GM12891 (cell line): ENCODE measurements around the gene LCN15.

ENCODE experiments used
- PAX5 ChIP-seq: IDR thresholded peaks from 2 replicates; pipeline ENCODE4 v1.6.1; 2011; ENCODE audit warnings: low read length, moderate library complexity, mild to moderate bottlenecking; ENCODE audit not compliant: insufficient read depth, severe bottlenecking
- POLR2A ChIP-seq: IDR thresholded peaks from 2 replicates; pipeline ENCODE4 v1.6.1; 2011; ENCODE audit warnings: low read depth, low read length, control low read depth
- POU2F2 ChIP-seq: IDR thresholded peaks from 2 replicates; pipeline ENCODE4 v1.6.1; 2011; ENCODE audit warnings: low read depth, mild to moderate bottlenecking, control low read depth, low read length, moderate library complexity
- TAF1 ChIP-seq: IDR thresholded peaks from 2 replicates; pipeline ENCODE4 v1.6.1; 2011; ENCODE audit warnings: low read depth, low read length, control low read depth

DNA sequence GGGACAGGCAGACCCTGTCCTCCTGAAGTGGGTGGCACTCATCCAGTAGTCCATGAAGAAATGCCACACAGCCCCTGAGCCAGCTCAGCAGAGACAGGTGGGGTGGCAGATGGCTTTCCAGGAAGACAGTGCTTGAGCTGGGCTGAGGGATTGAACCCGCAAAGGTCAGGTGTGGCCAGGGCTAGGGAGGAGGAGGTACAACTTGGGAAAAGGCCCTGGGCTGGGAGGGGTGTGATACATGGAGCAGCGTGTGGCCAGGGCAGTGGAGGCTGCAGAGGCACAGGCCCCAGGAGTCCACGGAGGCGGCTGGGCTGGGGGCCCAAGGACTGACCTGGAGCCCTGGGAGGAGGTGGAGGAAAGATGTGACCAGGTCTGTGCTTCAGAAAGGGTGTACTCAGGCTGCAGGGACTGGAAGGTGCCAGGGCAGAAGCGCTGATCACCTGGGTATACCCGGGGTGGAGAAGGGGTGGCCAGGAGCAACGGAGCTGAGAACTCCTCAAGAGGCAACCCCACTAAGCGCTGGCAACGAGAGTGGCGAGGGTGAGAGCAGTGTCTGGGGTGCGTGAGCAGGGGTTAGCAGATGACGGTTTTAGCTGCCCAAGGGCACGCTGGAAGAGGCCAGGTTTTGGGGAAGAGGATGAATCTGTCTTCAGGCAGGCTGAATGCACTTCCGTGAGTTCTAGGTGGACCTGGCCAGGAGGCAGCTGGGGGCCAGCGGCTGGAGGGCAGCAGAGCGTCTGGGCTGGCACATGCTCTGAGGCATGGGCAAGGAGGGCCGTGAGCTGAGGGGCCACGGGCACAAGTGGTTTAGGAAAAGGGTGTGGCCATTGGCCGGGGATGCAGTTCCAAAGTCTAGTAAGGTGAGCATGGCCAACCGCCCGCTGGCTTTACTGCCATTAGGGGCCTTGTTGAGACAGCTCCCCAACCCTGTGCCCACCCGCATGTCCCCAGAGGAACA is 39.5 kb upstream of the LCN15 start:
- TF ChIP-seq POLR2A: no peak
- TF ChIP-seq PAX5: no peak
- no peak for TF ChIP-seq POU2F2
- TF ChIP-seq TAF1: no peak
